Stimulated activated CD8-positive, alpha-beta memory T cell treated with anti-CD3 and anti-CD28 coated beads, Interleukin-7, amount 100 ng/mL, for 4 hours (primary cell): ENCODE data around the gene MRM2.

ENCODE experiments used
- DNase-seq, 2 donors: peaks; one replicate each; pipeline ENCODE4 v3.0.0-alpha.2; 2020; ENCODE audit warnings: low read depth in 2 of 2

Gene MRM2

DNA sequence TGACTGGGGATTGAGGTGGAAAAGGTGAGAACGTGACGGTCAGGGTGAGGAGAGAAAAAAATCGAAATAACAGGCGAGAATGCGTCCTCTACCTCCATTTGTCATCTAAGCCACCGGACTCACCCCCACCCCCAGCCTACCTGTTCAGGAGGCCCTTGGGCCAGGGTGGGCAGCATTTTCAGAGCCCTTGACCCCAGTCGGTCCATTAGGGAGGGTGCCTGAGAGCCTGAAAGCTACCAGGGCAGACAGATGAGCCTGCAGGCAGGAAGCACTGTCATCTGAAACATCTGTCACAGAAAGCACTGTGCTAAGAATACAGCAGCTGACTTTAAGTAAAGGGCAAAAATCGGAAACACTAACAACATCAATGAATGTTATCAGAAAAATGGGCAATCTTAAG lies 56.3 kb downstream of the MRM2 start:
- no peak for DNase-seq
